ENCODE results near the gene TMEM59L.
A peak's percentile ranks its signal among the peaks of the same experiment; 100 is the strongest.
"Not testable (repeated sequence)": the region's sequence is repeated elsewhere in the genome, so short reads cannot be mapped to it uniquely, and the experiment has no call there.

TMEM59L gene

DNA sequence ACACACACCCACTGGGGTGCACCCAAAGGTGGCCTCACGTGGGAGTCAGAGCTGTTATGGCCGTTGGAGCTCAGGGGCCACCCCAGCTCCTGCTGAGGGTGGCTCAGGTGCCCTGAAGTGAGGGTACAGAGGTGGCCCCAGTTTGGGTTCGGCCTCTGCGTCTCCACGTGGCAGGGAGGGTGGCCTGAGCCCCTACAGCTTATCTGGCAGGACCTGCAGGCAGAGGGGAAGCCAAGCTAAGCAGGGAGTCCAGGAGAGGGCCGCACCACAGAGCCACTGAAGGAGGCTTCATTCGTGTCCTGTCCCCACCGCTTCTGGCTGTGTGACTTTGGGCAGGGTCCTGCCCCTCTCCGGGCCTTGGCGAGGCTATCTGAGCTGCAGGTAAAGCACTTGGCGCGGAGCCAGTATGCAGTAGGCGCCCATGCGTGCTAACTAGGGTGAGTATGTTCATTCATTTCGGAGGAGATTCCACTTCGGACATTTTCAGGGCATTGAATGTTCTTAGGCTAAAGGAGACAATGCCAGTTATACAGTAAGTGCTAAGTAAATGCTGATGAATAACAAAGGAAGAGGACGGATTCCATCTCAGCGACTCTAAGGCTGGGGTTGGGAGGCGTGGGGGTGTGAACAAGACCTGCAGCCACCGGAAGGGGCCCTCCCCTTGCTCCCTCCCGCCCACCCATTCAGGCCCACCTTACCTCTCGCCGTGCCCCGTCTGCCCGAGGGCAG lies 19.1 kb upstream of the TMEM59L start:
- no peak for DNase-seq (ENCODE audit: low spot score)
- no peak for FAIRE-seq

DNA sequence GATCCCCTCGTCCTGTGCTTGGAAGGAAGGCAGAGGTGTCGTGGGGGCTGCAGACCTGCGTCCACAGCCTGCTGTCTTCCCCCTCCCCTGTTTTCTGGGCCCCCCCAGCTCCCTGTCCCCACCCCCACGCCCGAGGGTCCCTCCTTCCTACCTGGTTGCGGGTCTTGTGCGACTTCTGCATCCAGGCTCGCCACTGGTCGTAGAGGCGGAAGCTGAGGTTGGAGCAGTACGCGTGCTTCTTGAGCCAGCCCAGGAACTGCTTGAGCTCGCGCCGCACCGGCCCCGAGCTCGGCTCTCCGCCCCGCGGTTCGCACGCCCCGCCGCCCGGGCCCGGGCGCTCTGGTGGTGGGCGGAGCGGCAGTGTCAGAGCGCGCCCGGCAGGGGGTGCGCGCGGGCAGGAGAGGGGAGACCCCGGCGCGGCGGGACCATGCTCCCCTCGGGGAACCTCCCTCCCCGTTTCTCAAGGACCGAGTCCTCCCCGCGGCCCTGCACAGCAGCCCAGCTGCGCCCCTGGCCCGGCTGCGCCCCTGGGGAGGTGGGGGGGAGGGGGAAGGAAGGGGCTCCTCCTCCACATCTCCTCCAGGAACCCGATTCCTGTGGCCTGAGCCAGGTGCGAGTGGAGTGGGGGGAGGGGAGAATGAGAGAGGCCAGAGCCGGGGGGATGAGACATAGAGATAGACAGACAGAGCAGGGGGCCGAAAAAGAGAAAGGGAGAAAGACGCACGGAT lies 18.4 kb upstream of the TMEM59L start:
- peak; percentile 33 for DNase-seq (ENCODE audit: low spot score)
- FAIRE-seq, result no peak

DNA sequence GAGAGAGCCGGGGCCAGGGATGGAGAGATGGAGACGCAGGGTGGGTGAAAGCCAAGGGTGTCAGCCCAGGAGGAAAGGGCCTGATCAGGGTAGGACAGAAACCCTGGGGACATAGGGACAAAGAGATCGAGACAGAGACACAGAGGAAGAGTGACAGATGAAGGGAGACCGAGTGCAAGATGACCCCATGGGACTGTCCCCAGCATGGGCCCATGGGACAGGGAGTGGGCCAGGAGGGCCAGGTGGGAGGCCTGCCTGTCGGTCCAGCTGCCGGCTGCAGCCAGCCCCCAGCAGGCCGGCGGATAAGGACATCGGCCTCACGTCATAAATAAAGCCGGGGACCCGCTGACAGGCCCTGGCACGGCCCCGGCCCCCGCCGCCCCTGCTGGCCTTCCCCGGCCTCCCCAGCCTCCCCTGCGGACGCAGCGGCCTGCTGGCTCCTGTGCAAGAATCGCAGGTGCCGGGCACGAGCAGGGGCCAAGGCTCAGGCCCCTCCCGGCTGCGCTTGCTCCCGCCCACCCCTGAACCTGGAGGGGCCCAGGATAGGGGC lies 17.8 kb upstream of the TMEM59L start:
- DNase-seq (ENCODE audit: low spot score) (no peak), FAIRE-seq (no peak)

DNA sequence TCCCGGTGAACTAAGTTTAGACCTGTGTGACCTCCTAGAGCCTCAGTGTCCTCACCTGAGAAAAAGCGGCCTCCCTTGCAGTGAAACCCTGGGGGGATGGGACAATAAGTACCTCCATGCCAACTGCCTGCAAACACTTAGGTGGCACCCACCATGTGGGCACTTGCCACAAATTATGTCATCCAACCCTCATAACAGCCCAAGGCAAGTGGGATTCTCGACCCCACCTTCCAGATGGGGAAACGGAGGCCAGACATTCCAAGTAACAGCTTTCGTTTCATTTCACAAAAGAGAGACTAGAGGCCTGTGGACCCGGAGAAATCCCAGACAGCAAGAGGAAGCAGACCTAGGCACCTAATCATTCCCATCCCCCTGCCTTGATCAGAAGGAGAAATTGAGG lies 17.2 kb upstream of the TMEM59L start:
- no peak for FAIRE-seq

DNA sequence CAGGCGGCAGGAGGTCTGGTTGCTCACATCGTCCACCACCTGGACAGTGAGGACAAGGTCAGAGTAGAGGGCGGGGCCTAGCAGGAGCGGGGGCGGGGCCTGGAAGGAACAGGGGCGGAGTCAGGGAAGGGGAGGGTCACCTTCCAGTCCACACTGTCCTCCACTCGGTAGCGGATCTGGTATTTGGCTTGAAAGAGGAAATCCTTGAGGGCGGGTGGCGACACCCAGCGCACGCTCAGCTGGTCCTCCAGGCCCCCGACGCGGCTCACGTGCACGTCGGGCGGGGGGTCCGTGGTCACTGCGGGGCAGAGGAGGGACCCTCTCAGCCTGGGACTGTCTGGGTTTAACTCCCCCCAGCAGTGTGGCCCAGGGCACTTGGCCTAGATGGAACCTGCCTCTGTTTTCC lies 15.9 kb upstream of the TMEM59L start:
- no peak for FAIRE-seq
- no peak for DNase-seq (ENCODE audit: low spot score)

More for the DNA sequence above, 17.2 kb upstream of the TMEM59L start:
- DNase-seq (ENCODE audit: low spot score), result no peak

DNA sequence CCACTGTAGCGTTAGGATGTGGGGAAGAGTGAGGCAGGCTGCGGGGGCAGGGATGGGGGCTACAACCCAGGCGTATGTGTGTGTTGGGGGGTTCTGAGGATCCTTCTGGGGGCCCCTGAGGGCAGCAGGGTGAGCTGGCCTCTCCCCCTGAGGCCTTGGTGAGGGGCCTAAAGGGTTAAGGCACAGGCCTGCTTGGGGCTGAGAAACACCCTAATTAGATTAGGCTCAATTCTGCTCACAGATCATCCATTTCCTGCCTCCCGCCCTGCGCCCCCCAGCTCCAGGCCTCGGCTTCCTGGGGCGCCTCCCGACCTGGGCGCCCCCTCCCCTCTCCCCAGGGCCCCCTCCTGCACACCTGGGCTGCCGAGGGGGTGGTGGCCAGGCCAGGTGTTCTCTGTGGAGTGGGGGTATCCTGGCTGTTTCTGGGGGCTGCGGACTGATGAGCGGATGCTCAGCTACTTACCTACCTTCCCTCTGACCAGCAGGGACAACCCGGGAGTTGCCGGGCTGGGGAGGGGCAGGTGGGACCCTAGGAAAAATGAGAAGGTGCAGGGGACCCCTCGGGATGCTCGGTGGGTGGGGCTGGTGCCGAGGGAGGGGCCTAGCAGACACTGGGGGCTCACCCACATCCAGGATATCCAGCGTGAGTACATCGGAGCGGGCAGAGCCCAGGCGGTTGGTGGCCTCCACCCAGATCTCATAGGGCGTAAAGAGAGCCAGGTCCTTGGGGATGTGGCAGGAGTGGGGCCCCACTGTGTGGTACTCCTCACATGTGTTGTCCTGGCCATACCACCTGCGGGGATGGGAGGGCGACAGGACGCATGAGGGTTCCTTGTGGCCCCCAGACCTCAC lies 14.6 kb upstream of the TMEM59L start:
- FAIRE-seq, result no peak
- DNase-seq (ENCODE audit: low spot score), result no peak

DNA sequence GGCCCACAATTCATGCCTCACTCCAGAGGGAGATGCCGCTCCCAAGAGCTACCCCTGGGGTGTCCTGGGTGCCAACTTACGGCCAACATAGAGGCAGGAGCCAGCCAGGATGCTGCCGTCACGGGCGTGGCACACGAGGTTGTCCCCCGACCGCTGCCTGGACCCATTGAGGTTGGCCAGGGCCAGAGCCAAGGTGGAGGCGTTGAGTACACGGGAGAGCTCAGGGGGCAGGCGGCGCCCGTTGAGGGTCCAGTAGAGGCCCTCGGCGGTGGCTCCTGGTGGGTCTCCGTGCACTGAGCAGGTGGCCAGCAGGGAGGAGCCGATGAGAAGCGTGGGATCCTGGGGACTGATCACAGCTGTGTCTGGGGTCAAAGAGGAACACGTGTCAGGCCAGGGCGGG lies 13.2 kb upstream of the TMEM59L start:
- FAIRE-seq, result no peak
- no peak for DNase-seq (ENCODE audit: low spot score)

DNA sequence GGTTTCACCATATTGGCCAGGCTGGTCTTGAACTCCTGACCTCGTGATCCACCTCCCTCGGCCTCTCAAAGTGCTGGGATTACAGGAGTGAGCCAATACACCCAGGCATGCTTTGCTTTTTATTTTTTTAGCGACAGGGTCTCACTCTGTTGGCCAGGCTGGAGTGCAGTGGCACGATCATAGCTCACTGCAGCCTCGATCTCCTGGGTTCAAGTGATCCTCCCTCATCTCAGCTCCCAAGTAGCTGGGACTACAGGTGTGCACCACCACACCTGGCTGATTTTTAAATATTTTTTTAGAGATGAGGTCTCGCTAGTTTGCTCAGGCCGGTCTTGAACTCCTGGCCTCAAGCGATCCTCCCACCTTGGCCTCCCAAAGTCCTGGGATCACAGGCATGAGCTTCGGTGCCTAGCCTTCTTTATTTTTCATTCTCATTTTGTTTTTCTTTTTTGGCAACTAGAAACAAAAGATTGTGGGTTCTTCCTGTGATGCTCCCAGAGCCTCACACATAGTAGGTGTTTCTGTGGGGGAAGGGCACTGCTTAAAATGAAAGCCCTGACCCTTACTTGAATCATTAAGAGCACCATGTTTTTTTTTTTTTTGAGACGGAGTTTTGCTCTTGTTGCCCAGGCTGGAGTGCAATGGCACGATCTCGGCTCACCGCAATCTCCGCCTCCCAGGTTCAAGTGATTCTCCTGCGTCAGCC lies 11.8 kb upstream of the TMEM59L start:
- FAIRE-seq, result not testable (repeated sequence)

DNA sequence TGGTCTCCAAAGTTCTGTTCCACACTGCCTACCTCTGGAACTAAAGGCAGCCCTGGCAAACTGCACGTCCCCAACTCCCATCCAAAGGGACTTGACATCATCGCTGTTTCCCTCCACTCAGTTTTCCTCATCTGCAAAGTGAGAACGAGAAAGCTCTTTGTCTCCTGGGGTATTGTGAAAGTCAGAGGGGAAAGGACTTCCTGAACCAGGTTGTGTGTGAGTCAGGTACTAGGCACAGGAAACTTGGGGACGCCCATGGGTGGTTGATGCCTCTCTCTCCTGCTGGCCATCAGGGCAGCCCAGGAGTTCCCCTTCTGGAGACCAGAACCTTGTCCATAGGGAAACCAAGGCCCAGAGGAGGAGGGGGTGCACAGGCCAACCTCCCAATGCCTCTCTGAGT lies 10.8 kb upstream of the TMEM59L start:
- FAIRE-seq, result no peak
- no peak for DNase-seq (ENCODE audit: low spot score)

More for the DNA sequence above, 11.8 kb upstream of the TMEM59L start:
- not testable (repeated sequence) for DNase-seq (ENCODE audit: low spot score)

DNA sequence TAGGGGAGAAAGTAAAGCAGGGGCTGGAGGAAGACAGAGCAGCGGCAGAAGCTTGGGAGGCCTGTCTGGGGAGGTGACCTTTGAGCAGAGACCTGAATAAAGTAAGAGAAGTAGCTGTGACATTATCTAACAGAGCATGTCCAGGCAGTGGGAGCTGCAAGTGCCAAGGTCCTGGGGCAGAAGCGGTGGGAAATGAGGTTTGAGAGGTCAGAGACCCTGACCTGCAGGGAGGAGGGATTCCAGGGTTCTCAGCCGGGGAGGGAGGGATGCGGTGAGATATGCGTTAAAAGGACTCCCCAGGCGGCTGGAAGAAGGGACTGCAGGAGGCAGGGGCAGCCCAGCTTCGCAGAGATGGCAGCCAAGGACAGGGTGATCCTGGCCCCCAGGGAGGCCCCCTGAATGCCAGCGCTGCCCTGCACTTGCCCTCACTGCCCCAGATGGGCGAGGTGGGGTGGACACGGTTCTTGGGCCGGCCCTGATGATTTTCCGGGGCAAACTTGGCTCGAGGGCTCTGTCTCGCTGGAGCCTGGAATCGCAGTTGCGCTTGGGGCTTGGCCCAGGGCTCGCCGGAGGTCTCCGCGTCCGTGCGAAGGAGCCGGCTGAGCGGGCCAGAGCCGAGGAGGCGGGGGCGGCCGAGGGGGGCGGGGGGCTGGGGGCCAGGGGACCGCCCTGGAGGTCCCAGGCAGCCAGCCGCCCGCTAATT lies 9.3 kb upstream of the TMEM59L start:
- DNase-seq (ENCODE audit: low spot score), result no peak
- no peak for FAIRE-seq

DNA sequence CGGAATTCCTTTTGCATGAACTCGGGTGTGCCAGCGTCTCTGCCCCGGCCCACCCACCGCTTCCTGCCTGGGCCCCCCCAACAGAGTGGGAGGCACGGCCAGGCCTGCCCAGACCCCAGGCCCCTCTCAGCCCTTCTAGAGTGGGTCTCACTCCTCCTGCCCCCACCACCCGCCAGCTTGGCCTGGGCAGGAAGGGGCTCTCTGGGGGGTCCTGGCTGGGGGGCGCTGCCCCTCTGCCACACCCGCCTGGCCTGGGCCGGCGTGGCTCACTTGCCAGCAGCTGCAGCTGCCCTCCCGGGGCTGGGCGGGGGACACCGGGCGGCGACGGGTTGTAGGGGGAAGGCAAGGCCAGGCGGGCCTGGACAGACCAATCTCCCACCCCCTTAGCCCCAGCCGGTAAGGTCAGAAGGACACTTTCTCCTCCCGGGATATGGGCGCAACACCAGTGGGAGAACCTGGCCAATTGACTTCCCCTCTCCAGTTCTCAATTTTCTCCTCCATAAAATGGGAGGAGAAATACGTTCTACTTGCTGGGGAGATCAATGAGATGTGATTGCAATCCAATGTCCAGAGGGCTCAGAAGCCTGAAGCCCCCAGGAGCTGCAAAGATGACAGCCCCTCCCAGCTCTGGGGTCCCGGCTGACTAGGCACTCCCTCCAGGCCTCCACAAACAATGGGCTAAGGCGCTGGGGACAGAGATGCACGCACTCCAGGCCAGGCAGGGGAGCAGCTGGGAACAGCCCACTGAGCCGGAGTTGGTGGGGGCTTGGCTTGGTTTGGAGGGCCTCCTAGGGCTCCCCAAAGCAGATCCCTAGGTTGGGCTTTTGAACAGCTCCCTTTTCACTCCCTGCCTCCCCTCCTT lies 8.5 kb upstream of the TMEM59L start:
- FAIRE-seq (no peak), DNase-seq (ENCODE audit: low spot score) (no peak)

DNA sequence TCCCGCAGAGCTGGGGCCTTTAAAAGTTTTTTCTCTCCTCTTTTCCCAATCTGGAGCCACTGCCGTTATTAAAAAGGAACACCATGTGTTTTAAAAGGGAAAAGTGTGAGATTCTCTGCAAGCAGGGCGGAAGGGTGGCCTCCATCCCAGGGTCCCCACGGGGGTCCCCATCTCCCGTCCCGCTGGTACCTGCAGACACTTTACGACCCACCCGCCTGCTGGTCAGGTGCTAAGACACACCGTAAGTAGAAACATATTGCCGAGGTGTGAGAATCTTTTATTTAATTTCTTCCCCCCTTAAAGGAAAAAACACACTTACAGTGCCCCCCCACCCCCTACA lies 7.9 kb upstream of the TMEM59L start:
- FAIRE-seq (no peak), DNase-seq (ENCODE audit: low spot score) (no peak)

DNA sequence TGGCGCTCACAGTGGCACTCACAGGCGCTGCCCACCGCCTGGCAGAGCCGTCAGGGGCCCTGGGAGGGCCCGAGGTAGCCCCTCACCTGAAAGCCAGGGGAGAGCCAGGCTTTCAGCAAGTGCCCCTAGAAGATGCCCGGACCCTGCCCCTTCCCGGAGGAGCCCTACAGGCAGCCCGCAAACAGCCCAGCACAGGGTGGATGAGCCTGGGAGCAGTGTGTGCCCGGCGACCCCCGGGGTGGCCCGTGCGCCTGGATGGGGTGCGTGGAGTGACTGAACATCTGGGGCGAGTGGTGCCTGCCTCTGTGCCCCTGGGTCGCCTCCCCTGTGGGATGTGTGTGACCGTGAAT lies 7.5 kb upstream of the TMEM59L start:
- FAIRE-seq, result no peak

DNA sequence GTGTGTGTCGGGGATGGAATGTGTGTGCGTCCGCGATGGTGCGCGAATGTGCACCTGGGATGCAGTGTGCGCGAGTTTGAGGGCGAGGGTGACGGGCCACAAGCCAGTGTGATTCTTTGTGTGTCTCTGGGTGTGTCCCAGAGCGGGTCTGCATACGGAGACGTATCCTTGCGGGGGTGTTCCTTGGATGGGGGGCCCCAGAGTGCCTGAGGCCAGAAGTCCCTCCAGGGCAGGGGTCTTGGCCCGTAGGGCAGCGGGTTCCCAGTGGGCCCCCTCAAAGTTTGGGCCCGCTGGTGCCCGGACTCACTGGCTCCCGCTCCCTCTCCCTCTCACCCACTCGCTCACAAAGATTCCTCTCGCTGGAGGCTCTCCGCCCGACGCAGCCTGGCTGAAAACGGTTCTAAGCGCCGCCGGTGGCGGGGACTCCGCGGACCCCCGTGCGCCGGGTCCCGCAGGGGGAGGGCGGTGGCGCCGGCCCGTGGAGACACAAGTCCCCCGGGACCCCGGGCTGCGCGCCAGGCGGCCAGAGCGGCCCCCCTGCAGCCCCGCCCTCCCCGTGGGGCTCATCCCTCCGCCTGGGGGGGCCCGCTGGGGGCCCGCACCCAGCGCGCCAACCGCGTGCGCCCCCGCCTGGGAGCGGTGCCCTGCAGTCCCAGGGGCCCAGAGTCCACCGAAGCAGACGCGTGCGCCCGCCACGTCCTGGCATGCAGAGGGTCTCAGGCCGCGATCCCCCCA lies 7.0 kb upstream of the TMEM59L start:
- no peak for DNase-seq (ENCODE audit: low spot score)
- no peak for FAIRE-seq

More for the DNA sequence above, 7.5 kb upstream of the TMEM59L start:
- no peak for DNase-seq (ENCODE audit: low spot score)

DNA sequence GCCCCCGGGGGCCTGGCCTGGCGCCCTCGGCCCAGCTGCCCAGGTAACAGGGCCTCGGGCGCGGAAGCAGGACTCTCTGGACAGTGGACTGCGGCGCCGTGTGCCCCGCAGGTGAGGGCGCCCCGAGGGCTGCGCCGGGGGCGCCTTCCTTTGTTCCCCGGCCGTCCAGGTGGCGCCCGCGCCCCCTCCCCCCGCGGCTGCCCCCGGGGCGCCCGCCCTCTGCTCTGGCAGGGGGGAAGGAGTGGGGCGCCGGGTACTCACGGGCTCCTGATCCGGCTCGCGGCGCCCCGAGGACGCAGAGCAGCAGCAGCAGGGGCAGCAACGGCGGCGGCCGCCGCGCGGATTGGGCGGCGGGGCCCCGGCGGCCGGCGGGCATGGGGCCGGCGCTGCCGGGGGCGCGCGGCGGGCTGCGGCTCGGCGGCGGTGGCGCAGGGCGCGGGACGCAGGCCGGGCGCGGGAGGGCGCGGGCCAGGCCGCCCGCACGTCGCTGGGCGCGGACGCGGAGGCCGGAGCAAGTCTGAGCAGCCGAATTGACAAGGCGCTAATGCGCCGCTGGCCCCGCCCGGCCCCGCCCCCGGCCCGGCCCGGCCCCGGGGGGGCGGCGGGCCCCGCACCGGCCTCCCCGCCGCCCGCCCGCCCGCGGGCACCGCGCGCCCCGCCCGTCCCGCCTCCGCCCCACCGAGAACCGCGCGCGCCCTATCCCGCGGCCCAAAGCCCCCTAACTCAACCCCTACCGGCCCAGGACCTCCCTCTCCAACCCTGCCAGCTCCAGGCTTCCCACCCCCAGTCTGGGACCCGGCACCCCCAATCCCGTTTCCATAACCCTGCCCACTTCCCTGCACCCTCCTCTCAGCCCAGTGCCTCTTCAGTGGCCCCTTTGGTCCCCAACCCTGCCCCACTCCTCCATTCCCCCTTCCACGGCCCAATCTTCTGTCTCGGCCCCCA lies 6.1 kb upstream of the TMEM59L start, which contains the start of gene CRLF1:
TSS of gene CRLF1 (minus strand) at position 519 of the 945 bp plus-strand sequence. CDS start at position 376, 143 bp downstream.
- no peak for FAIRE-seq
- DNase-seq (ENCODE audit: low spot score), result no peak

DNA sequence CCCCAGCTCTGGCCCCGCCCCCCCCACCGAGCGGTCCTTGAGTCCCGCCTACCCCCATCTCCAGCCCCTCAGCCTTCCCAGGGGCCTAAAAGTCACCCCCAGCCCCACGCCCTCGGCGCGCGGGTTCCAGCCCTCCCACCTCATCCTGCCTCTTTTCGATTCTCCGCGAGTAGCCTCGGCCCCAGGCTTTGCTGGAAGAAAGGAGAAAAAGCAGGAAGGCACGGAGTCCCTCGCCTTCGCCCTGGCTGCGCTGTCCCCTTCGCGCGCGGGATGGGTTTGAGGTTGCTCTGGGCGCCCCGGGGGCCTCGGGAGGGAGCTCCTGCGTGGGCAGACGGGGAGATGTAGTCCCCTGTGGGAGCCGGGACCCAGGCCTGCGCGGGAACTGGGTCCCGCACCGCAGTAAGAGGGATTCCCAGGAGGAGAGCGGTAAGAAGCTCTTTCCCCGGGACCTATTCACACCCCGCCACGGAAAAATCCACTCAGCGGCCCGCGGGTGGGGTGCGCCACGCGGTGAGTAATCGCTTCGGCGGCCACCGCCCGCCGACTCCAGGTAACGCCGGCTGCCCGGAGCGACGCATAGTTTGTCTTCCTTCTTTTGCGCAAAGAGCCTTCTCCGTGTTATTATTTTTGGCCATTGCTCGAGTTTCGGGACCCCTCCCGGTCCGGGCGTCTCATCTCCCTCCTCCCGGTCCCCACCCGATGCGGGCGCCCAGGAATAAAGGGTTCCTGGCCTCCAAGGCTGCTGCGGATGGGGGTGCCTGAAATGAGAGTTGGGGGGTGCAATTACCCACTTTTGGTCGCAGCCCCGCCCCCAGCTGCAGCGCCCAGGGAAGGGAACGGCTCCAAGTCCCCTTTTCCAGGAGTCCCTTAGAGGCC lies 5.2 kb upstream of the TMEM59L start:
- FAIRE-seq, result no peak
- DNase-seq (ENCODE audit: low spot score), result no peak

Data from RCC 7860 (cell line).